ENCODE results near the gene ZNF487.
"Not testable (repeated sequence)": the region's sequence is repeated elsewhere in the genome, so short reads cannot be mapped to it uniquely, and the experiment has no call there.

The ZNF487 gene

GRCh38 chr10:43440463-43441134 is 3.7 kb downstream of the ZNF487 start:
- DNase-seq = no peak

DNA sequence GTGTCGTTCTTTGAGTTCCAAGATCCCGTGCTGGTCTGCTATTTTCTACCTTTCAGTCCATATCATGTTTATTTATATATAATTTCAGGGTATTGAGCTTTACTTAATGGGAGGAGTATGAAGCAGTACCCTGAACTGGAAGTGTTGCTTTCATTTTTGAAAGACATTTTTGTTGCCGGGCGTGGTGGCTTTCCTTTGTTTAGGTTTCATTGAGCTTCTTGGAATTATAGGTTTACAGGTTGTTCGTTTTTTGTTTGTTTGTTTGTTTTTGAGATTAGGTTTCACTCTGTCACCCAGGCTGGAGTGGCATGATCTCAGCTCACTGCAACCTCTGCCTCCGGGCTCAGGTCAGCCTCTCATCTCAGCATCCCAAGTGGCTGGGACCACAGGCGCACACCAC is 7.4 kb downstream of the ZNF487 start:
- no peak for DNase-seq

DNA sequence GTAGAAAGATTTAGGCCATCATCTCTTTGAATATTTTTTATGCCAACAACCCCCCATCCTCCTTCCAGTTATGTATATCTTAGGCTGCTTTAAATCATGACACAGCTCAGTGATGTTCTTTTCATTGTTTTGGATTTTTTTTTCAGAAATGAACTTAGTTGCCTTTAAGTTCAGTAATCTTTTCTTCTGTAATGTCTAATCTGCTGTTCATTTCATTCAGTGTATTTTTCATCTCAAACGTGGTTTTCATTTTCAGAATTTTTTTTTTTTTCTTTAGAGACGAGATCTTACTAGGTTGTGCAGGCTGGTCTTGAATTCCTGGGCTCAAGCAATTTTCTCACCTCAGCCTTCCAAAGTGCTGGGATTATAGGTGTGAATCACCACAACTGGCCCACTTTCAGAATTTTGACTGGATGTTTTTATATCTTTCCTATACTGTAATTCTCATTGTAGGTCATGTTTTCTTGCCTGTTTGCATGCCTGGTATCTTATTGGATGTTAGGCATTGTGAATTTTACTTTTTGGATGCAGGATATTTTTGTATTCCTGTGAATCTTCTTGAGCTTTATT is 8.1 kb downstream of the ZNF487 start:
- no peak for DNase-seq

- DNase-seq = not testable (repeated sequence)
Measured at GRCh38 chr10:43446219-43447017, 9.5 kb downstream of the ZNF487 start.

- DNase-seq = no peak
Measured at GRCh38 chr10:43448742-43449141, 11.8 kb downstream of the ZNF487 start.

GRCh38 chr10:43452356-43452914 is 15.5 kb downstream of the ZNF487 start:
- DNase-seq = no peak

GRCh38 chr10:43453266-43453831 is 16.4 kb downstream of the ZNF487 start:
- no peak for DNase-seq

- not testable (repeated sequence) for DNase-seq
Measured at GRCh38 chr10:43454025-43454424, 17.1 kb downstream of the ZNF487 start.

DNA sequence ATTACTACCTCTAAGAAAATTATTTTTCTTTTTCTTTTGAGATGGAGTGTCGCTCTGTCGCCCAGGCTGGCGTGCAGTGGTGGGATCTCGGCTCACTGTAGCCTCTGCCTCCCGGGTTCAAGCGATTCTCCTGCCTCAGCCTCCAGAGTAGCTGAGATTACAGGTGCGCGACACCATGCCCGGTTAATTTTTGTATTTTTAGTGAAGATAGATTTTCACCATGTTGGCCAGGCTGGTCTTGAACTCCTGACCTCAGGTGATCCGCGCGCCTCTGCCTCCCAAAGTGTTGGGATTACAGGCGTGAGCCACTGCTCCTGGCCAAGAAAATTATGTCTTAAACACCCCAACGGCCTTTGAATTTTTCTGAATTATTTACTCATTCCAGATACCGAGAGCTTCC is 19.6 kb downstream of the ZNF487 start:
- not testable (repeated sequence) for DNase-seq

- no peak for DNase-seq
Measured at GRCh38 chr10:43458227-43458626, 21.3 kb downstream of the ZNF487 start.

DNA sequence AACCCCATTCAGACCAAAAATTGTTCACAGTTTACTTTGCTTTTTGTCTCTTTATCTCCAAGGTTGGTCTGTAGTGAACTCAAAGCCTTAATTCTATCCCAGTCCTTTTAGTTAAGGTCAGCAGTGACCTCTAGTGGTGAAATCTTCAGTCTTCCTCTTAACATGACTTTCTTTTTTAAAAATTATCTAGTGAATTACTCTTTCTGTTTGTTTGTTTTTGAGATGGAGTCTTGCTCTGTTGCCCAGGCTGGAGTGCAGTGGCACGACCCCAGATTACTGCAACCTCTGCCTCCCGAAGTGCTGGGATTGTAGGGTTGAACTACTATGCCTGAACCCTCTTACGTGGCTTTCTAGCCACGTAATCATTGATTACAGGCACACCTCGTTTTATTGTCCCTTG is 25.0 kb downstream of the ZNF487 start:
- no peak for DNase-seq

GRCh38 chr10:43465086-43465735 is 28.3 kb downstream of the ZNF487 start:
- DNase-seq = not testable (repeated sequence)

GRCh38 chr10:43465736-43466120 is 28.8 kb downstream of the ZNF487 start:
- not testable (repeated sequence) for DNase-seq

- no peak for DNase-seq
Measured at GRCh38 chr10:43471146-43471545, 34.2 kb downstream of the ZNF487 start.

DNA sequence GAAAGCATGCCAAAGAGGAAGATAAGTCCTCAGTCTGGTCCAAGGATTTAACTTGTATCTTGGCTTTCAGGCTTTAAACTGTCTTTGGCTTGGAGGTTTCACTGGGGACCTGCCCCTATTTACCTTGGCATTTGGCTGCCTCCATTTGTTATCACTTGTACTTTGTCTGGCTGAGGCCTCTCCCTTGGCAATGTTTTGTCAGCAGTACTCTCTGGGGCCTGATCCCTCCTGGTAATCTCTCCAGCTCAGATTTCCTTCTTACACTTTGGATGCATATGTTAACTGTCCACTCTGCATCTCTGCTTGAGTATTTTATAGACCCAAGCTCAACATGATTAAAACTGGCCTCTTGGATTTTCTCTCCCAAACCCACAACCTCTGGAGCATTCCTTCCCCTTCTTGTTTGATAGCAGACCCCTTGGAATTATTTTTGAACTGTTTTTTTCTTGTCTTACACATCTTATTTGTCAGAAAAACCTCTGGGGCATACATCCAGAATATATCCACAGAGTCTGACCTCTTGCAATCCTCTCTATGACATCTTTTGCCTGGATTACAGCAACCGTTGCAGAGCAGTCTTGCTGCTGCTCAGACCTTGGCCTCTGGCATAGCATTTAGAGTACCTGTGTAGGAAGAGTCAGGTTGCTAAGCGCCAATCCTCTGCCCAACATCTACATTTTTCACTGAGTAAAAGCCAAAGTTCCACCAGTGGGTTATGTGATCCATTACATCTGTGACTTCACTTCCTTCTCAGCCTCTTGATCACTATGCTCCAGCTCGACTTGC is 35.2 kb downstream of the ZNF487 start:
- no peak for DNase-seq

DNA sequence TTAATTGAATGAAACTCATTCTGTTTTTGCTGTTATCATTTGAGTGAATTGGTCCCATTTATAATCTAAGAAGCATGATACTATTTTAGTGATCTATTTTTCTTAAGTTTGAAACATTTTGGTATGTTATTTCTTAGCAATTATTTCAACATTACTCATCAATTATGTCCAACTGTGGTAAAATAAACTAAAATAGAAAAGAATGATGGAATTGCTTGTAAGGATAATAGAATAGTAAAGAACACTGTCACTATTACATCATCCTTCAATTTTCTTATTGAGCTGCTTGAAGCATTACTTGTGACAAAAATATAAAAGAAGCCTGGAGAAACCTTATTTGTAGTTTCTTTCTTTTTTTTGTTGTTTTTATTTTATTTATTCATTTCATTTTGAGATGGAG is 42.4 kb downstream of the ZNF487 start:
- no peak for DNase-seq

GRCh38 chr10:43482319-43483078 is 45.6 kb downstream of the ZNF487 start:
- no peak for DNase-seq

- DNase-seq = no peak
Measured at GRCh38 chr10:43491855-43492254, 54.9 kb downstream of the ZNF487 start.

DNA sequence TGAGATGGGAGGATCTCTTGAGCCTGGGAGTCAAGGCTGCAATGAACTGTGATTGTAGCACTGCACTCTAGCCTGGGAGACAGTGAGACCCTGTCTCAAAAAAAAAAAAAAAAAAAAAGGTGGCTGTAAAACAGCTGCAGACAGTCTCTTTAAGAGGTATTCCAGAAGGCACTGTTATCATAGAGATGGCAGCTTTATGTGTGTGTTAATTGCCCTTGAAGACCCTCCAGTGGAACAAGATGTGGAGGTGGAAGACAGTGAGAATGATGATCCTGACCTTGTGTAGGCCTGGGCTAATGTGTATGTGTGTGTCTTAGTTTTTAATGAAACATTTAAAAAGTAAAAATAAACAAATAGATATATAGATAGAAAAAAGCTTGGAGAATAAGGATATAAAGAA is 66.0 kb downstream of the ZNF487 start:
- DNase-seq = no peak

DNA sequence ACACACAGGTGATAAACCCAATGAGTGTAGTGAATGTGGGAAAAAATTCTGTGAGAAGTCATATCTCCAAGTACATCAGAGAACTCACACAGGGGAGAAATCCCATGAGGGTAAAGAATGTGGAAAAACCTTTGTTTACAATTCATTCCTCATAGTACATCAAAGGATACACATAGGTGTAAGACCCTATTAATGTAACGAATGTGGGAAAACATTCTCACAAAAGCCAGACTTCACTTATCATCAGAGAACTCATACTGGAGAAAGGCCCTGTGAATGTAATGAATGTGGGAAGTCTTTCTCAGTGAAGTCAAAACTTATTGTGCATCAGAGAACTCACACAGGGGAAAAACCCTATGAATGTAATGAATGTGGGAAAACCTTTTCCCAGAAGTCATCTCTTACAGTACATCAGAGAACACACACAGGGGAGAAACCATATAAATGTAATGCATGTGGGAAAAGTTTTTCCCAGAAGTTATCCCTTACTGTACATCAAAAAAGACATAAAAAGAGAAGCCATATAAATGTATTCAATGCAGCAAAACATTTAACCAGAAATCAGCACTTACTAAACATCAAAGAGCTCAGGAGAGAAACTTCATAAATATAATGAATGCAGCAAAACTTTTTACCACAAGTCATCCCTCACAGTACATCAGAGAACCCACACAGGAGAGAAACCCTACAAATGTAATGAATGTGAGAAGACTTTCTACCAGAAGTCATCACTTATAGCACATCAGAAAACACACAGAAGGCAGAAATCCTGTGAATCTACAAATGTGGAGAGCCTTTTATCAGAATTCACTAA is 87.7 kb downstream of the ZNF487 start:
- no peak for DNase-seq

Data from activated CD8-positive, alpha-beta memory T cell treated with anti-CD3 and anti-CD28 coated beads, Interleukin-2, amount 50 U/mL, for 48 hours (primary cell).